ENCODE data around the gene SIRT7.

The SIRT7 gene

DNA sequence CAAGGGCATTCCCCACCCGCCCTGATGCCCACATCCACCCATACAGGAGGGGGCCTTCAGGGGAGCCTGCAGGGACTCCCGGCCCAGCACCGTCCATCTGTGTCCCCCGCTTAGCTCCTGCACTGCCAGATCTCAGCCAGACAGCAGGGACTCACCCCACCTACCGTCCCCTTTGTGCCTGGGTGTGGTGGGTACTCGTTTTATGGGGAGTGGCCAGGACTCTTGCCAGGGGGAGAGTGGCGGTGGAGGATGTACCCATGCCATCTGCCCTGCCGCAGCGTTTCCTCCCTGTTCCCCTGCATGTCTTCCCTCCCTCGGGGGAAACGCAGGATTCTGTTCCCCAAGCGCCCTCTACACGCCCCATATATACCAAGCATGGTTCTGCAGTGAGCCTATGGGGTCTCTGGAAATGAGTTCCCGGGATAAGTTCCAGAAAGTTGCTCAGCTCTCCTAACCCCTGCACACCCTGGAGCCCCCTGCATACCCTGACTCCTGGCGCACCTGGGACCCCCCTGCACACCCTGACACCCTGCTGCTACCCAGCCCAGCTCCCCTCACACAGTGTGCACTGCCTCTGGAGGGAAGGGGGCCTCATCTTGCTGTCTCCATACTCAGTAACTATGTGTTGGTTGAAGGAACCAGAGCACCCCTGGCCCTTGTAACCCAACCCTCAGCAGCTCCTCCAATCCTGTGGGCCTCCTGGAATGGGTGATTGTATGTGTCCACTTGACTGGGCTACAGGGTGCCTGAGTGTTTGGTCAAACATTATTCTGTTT lies 13.8 kb upstream of the SIRT7 start:
- no peak for DNase-seq

DNA sequence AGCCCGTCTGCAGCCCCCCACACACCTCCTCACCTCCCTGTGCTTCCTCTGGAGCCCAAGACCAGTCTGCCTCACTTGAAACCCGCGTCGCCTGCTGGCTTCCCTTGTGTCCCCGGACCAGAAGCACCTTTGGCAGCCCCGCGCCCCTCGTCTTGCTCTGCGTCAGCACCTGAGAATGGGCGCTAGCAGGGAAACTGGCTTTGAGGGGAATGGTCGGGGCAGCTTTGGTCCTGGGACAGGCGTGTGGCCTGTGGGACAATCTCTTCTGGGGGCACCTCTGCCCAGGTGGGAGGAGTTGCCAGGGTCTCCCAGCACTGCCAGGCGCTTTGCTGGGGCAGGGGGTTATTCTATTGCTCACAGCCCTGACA lies 13.2 kb upstream of the SIRT7 start:
- DNase-seq: no peak

DNA sequence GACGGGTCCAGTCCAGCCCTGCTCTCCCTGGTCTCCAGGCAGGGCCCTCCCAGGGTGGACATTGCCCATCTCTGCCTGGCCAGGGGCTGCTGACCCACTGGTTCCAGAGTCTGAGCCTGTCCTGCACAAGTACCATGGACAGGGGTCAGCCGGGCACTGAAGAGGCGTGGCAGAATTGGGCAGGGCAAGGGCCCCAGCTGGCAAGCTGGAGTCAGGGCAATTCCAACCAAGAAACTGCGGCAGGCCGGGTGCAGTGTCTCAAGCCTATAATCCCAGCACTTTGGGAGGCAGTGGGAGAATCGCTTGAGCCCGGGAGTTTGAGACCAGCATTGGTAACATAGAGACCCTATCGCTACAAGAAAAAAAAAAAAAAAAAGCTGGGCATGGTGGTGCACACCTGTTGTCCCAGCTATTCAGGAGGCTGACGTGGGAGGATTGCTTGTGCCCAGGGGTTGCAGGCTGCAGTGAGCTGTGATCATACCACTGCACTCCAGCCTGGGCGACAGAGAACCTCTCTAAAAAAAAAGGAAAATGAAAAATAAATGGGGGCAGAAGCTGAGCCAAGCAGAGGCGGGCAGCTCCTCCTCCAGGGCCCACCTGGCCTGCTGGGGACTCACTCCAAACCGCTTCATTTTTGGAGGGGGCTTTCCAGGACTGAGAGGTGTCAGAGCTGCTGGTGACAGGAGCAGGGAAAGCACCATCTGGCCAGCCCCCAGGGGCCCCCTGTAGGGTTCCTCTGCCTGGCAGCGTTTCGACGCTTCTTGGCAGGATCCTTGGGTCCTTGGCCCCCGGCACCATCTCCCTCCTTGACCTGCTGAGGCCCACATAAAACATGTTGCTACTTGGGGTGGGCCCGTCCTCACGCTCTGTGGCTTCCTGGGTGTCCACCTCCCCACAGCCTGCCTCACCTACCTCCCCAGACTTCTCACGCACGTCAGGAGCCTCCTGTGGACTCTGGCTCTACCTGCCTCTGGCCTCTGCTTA lies 12.5 kb upstream of the SIRT7 start:
- DNase-seq: no peak

DNA sequence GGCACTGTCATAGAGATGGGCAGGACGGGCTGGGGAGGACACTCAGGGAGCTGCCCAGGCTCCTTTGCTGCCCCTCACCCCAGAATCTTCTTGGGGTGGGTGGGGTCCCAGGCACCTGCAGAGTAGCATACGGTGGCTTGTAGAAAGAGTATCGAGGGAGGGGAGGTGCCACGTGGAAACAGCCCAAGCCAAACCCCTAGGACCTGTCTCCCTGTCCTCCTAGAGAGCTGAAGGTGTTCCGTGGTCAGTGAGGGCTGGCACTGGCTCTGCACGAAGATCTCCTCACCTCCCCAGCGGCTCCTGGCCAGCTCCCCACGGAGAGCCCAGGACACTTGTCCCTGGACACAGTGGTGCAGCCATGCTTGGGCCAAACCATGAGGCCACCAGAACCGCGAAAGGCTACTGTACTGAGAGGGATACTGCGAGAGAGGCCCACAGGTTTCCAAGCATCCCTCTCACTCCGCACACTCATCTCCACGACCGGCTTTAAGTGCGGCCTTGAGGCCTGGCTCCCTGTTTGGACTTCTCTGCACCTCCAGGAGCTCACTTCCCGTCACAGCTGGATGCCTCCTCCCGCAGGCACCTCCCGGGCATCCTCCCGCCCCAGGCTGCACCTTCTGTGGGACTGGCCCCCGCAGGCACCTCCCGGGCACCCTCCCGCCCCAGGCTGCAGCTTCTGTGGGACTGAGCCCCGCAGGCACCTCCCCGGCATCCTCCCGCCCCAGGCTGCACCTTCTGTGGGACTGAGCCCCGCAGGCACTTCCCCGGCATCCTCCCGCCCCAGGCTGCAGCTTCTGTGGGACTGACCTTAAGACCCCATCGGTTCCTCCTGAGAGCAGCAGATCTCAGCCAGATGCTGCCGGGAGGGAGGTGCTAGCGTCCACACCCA lies 11.5 kb upstream of the SIRT7 start:
- DNase-seq: no peak

DNA sequence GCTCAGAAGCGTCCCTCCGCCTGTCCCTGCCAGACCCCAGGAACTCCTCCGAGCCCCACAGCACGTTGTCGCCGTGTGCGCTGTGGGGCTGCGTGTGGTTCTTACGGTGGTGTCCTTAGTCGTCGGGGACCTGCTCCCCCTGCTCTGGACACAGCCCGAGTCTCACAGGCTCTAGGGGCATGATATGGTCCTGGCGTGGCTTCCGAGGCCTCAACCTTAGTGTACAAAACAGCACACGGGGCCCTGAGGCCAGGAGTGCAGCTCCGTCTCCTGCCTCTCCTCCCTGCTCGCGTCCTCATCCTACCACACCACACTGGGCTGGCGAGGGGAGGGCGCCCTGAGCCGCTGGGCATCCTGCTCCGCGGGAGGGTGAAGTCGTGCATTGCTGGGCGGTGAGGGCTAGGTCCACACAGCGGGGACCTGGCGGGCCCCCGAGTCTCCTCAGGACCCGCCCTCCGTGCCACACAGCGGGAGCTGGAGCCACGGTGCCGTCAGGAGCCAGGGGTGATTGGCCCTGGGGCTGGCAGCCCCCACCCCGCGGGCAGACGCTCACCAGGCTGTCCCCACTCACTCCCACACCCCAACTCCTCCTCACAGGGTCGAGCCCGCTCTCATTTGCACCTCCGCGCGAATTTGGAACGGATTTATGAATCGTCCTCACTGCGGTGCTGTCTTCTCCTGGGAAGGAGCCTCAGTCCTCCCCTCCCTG lies 10.7 kb upstream of the SIRT7 start:
- no peak for DNase-seq

DNA sequence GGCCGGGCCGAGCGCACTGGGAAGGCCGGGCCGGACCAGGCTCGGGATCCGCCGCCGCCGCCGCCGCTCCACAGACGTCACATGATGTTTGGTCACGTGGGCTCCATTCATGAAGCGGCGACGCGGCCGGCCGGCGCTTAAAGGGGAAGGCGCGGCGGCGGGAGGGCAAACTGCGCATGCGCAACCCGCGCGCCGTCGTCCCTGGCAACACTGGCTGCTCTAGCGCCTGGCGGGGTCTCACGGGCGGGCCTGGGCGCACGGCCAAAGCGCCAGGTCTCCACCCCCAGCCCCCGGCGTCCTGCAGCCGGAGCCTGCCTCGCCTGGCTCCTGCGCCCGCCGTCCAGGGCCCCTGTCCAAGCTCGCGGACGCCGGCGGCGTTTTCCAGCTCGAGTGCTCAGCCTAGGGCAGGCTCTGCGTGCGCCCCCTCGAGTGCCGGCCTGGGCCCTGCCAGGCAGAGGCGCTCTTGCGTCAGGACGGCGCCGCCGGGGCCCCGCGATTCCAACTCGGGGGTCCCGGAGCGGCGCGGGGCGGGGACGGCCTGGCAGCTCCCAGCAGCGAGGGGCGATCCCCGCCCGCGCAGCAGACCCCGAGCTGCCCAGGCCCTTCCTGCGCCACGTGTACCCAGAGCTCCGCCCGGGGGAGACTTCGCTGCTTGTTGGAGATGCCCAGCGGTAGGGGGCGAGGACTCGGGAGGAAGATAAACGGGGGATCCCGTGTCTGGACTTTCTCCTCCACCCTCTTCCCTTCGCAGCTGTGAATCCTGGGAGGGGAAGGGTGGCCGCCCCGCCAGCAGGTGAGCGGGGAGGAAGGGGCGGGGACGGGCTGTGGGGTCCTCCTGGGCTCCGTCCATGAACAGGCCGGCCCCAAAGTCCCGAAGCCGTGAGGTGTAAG lies 9.9 kb upstream of the SIRT7 start, which contains the start of gene MAFG:
MAFG (minus strand) TSS at position 83 of the 891 bp plus-strand sequence. CDS start 4,550 bp downstream, outside the sequence.
- DNase-seq: peak; percentile 91

DNA sequence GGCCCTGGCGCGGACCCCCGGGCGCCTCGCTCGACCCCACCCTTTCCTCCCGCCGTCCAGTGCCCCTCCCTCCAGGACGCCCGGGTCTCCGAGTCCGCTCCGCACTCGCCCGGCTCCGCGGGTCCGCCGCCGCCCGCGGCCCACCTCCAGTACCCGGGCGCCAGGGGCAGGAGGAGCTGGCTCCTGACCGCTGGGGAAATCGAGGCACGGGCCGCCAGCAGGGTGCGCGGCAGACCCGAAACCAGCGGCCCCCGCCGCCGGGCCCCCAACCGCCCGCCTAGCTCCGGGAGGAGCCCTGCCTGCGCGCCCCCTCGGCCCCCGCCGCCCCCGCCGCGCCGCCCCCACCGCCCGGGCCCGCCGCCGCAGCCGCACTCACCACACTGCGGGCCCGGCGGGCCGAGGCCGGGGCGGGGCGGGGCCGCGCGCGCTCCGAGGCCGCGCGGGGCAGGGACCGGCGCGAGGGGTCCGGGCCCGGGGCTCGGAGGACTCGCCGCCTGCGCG lies 9.2 kb upstream of the SIRT7 start:
- DNase-seq: no peak

DNA sequence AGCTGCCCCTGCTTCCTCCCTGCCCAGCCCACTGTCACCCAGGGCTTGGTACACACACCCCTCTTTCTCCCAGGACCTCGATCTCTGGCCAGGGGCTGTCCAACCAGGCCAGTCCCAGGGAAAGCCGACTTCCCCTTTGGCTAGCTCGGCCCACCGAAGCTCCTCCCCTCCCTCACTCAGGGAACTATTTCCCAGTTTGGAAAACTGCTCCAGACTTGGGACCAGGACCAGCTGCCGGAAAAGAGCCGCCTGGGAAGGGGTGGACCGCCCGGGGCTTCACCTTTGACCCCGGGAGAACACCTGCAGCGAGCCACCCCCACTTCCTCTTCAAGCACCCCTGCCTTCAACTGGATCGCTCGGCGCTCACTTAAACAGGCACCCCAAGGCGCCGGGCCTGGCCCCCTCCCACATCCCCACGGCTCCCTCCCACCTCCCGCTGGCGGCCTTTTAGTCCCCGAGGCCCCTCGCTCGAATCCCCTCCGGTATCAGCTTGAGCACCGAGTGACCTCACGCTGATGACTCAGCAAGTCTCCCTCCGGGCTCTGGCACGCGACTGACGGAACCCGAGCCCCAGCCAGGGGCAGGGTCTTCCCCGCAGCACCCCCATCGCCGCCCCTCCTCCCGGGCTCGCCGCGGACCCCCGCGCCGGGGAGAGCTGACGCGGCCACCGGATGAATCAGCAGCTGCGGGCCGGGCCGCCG lies 8.6 kb upstream of the SIRT7 start:
- peak; percentile 47 to 62 for DNase-seq

DNA sequence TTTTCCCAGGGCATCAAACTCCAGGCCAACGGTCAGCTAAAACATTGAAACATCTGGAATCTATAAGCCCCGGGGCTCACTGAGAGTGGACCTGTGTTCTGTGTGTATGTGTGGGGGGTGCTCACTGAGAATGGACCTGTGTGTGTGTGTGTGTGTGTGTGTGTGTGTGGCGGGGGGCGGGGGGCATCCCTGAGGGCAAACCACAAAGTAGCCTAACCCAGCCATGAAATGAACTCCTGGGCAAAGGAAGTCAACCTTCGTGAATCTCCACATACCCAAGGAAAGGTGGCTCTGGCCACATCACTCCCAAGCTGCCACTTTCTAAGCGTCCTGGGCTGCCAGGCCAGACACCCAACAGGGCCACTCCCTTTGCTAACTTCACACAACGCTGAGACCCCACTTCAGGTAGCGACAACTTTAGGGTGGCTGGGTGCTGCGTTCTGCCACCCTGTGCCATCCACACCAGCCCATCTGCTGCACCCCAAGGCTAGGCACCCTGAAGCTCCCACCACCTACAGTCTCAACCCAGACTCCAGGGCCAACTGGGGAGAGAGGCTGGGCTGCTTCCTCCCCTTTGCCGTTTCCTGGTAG lies 8.0 kb upstream of the SIRT7 start:
- peak in 1 of 2 donors; percentile 16 for DNase-seq

DNA sequence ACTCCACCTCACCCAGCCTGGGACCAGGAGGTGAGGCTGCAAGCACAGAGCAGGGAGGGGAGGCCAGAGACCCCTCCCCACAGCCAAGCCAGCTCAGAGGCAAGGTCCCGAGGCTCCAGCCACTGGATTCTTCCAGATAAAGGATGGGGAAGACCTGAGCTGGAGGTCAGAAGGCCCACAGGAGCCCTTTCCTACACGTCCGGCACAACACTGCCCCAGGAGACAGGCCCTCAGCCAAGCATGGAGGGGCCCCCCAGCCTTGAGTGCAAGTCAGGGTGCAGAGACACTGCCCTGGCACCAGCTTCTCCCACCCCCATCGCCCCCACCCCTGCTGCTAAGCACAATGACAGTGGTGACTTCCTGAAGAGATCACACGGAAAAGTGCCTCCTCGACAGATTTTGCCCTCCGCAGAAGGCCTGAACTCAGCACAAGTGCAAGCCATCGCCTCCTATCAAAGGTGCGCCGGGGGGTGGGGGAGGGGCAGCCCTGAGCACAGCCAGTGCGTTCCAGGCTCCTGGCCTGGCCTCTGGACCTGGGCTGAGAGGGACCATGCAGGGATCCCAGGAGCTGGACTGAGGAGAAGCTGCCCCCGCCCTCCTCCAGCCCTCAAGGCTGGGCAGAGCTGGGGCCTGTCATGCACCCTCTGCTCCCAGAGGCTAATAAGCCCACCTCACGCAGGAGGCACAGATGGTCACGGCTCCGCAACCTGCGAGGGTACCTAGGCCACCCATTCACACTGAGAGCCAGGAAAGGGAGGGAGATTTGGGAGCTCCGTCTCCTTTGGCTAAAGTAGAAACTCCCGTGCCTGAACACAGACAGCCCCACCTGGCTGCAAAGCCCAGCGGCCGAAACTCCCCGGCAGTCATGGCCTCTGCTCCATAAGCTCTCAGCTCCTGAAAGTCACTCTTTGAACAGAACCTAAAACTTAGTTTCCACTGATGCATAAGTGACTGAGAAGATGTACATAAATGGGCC lies 6.9 kb upstream of the SIRT7 start:
- DNase-seq: peak in 1 of 2 donors; percentile 25

DNA sequence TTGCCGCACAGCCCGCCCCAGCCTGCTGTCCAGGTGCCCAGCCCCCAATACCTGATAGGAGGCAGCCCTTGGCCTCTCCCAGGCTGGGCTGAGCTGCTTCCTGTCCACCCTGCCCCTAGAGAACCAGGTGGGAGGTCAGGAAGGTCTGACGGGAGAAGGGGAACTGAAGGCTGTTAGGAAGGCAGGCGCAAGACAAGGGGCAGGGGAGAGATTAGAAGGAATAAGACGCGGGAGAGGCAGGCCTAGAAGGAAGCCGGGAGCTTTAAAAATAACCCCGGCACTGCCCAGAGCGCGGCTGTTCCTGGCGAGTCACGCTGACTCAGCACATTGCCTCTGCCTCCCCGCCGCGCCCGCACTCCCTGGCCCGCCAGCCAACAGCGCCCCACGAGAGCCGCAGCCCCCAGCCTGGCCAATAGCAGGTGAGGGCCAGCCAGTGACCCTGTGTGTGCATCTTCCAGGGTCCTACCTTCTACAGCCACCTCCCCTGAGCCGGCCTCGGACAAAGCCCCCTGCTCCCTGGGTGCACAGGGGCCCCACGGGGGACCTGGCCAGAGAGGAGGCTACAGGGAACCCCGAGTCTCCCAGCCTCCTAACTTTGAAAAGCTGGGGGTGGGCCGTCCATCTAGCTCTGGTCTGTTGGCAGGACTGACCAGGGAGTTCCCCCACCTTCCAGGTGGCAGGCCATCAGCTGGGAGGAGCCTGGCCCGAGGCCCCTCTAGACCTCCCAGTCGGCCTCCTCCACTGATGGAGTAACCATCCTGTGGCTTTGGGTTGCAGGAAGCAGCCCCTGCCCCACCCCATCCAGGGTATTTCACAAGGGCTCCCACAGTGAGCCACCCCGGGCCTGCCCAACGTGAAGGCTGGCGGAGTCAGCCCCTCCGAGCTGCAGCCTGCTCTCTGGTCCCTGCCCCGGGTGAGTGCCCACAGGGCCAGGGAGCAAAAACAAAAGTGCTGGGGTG lies 5.6 kb upstream of the SIRT7 start:
- DNase-seq: peak in 1 of 2 donors; percentile 59

DNA sequence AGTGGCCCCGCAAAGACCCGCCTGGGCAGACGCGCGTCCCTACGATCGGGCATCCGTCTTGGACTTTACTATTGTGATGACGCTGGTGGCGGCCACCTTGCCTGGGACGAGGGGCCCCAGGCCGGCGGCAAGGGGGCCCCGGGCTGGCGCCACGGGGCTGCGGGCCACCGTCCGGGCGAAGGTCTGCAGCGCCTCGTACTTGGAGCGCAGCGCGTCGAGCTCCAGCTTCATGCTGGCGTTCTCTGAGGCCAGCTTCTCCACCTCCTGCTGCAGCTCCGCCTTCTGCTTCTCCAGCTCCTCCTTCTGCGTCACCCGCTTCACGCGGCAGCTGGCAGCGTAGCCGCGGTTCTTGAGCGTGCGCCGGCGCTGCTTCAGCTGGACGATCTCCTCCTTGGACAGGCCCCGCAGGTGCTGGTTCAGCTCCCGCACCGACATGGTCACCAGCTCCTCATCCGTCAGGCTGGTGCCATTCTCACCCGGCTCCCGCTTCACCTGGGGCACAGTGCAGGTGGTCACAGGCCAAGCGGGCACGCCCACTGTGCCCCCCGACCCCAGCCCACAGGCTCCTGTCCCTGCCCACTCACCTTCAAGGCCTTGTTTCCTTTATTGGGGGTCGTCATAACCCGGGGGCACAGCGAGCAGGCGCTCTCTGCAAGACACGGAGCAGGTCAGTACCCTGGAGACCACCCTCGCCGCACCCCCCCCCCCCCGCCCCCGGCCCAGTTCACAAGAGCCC lies 4.8 kb upstream of the SIRT7 start:
- DNase-seq: no peak

DNA sequence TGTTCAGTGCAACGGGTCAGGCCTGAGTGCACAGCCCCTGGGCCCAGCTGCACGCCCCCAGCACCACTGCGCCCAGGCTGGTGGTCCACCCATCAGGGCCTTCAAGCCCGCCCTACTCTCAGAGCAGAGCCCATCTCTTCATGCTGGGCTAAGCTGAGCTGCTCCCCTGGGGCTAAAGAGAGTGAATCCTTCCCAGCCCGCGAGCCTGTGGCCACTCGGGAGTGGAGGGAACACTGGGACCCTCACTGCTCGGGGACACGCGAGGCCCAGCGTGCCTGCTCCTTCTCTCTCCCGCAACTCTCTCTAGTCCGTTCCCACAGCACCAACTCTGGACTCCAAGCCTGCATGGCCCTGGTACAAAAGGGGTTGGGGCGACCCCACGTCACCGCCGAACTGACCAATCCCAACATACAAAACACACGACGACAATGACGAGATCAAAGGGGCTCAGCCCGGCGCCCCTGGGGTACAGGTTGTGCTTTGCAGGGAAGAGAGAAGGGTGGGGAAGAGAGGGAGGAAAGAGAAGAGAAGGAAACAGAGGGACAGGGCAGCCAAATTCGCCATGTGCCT lies 4.1 kb upstream of the SIRT7 start:
- no peak for DNase-seq

DNA sequence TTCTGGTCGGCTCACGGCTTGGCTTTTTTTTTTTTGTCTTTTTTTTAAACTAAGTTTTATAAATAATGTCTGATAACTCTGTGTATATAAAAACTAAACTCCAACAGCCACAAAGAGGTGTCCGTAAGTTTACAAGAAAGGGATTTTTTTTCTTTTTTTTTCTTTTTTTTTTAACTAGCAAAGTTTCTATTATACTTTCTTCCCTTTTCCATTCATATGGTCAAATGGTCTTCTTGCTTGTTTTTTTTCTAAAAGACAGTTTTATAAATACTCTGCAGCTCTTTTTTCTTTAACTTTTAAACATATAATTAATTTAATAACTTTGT lies 3.5 kb upstream of the SIRT7 start:
- no peak for DNase-seq

DNA sequence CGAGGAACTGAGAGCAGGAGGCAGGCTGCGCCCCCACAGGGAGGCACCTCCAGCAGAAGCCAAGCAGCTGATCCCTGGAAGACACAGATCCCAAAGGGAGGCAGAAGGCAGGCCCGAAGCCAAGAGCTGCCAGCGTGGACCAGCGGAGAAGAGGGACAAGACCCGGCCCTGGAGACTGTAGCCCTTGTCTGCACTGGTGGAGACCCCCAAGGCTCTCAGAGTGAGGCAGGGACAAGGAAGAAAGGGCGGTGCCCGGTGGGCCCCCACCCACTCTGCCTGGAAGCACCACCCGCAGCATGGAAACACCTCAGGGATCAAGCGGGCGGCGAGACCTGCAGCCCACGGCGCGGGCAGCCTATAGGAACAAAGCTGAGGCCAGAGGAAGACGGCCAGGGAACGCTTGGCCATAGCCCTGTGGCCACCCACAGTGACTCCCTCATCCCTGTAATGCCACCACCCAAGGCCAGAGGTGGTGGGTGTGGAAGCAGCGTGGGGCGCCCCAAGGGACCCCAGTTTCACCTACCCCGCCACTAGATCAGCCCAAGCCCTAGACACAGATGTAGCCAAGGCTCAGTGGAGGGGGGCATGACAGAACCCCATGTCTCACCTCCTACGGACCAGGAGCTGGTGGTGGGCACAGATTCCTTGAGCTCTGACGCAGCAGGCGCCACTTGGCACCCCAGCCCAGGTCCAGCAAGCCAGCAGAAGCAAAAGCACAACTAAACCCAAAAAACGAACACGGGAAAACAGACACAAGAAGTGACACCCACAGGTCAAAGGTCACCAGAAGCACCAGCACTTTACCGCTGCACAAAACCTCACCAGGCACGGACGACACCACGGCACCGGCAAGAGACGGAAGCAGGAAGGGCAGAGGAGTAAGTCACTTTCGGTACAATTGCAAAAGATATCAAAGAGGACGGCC lies 2.9 kb upstream of the SIRT7 start:
- DNase-seq: peak in 1 of 2 donors; percentile 41

Measured in CD4-positive, alpha-beta T cell treated with Interleukin-4 for 1 hour (primary cell).